WI38 (cell line): Measurements from ENCODE around the gene KLHL25.
A peak's percentile ranks its signal among the peaks of the same experiment; 100 is the strongest.
"Not testable (repeated sequence)": the region's sequence is repeated elsewhere in the genome, so short reads cannot be mapped to it uniquely, and the experiment has no call there.

Experiments
- H3K4me3 ChIP-seq: 2 replicates; pipeline ENCODE4 v1.5.1; 2011; ENCODE audit warnings: low read depth, mild to moderate bottlenecking, control low read depth, low read length
- CTCF ChIP-seq: IDR thresholded peaks from 2 replicates; pipeline ENCODE4 v1.5.1; 2012; ENCODE audit warnings: low read depth, mild to moderate bottlenecking, control low read depth, low read length

The KLHL25 gene

GRCh38 chr15:85834651-85835050 is 39.9 kb upstream of the KLHL25 start:
- TF ChIP-seq CTCF: no peak
- H3K4me3 ChIP-seq: no peak overlapping the region

DNA sequence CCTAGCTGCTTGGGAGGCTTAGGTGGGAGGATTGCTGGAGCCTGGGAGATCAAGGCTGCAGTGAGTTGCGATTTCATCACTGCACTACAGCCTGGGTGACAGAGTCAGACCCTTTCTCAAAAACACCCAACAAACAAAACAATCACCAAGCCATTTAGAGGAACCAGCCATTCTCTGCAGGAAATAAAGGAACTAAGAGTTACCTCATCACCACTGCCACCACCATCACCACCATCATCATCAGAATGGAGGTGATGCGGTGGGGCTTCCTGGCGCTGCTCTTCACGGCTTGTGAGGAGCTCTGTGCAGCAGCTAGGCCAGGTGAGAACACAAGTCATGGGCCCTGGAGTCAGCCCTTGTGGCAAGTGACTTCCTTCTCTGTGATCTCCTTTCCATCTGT is 37.7 kb upstream of the KLHL25 start:
- H3K4me3 ChIP-seq: no peak overlapping the region
- TF ChIP-seq CTCF: no peak

DNA sequence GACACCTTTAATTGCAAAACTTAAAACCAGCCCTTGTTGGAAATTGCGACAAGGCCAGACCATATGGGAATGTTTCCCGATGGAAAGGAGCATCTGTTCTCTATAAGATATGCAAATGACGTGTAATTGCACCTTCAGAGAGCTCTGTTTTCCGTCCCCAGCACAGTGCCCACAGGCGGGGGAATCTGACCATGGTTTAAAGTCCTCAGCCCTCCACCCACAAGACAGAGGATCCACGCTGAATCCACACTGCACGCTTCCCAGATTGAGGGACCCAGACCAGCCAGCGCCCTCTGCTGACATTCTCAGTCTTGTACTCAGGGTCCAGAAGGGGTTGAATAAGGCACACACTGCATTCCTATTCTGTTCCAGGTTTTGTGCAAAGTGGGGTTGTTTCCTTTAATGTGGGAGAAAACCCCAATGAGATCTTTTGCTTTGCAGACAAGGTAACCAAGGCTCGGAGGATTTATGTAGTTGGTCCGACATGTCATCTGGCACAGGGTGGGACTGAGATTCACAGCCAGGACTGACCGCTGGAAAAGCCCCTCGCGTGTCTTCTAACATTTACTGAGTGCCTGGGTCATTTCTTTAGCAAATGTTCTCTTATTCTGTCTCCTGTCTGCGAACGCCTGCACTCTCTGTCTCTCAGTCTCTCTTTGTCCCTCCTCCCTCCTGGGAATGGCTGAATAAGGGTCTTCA is 36.8 kb upstream of the KLHL25 start:
- peak; percentile 68 for TF ChIP-seq CTCF

DNA sequence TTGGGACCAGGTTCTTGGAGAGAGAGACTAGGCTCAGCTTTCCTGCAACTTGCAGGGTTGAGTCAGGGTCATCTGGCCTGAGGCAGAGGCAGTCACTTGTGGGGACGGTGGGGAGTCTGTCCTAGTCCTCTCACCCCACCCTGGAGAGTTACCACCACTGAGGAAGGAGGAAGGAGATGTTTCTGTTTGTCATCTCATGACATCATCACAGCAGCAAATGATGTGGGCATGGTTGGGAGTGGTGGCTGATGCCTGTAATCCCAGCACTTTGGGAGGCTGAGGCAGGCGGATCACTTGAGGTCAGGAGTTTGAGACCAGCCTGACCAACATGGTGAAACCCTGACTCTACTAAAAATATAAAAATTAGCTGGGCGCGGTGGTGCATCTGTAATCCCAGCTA is 35.0 kb upstream of the KLHL25 start:
- H3K4me3 ChIP-seq: not testable (repeated sequence)

More for the DNA sequence above, 36.8 kb upstream of the KLHL25 start:
- H3K4me3 ChIP-seq: no peak overlapping the region

- no peak overlapping the region for H3K4me3 ChIP-seq
- TF ChIP-seq CTCF: no peak
Measured at GRCh38 chr15:85828874-85829273, 34.1 kb upstream of the KLHL25 start.

DNA sequence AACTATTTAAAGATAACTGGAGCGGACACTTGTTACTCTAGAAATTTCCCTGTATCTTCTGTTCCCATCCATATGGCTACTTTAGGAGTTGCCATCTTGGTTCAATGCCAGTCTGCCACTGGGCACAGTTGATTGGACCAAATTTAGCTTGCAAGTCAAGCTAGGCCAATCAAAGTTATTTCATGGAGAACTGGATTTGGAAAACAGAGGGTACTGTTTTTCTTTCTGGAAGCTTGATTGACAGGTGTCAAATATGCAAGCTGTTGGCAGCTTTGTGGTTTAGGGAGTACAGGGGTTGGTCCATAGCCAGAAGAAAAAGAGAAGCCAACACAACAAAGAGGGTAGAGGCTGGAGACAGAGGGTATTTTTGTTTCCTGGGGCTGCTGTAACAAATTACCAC is 33.4 kb upstream of the KLHL25 start:
- no peak overlapping the region for H3K4me3 ChIP-seq
- no peak for TF ChIP-seq CTCF

GRCh38 chr15:85826756-85827515 is 32.2 kb upstream of the KLHL25 start:
- H3K4me3 ChIP-seq: no peak overlapping the region
- no peak for TF ChIP-seq CTCF
